Astrocyte of the cerebellum (primary cell): Measurements from ENCODE around the gene ABCB8.

Experiments used
- DNase-seq: peaks from one replicate; pipeline ENCODE4 v3.0.0-alpha.2; 2011; ENCODE audit warnings: low read depth
- H3K4me3 ChIP-seq: 2 replicates; pipeline ENCODE4 v1.5.1; 2011; ENCODE audit warnings: mild to moderate bottlenecking, low read depth, low read length, moderate library complexity
- in situ Hi-C: cut with HindIII; loops from 2 replicates; pipeline ENCODE4 v1.10.0; 2017; ENCODE audit warnings: low sequenced_read_pairs
- TF ChIP-seq, protein P1 (sequence below): IDR thresholded peaks from 2 replicates; pipeline ENCODE4 v1.5.1; 2012; ENCODE audit warnings: low read length, low read depth, moderate library complexity, mild to moderate bottlenecking; ENCODE audit errors: missing control alignments

ABCB8 gene

DNA sequence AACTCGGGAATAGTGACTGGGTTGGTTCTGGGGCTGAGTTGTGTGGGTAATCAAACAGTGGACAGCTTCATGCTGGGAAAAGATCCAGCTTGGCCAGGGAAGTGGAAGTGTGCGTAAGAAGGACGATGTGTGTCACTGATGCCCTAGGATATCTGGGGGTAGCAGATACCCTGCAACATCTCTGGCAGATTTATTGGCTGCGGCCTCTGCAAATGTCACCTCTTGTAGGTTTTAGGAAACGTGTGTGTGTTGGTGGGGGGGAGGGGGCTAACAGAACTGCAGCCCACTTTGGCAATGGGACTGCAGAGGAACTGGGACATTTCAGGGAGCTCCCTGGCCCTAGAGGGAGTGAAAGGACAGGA, 57.1 kb downstream of the ABCB8 start:
- no peak for DNase-seq
- in situ Hi-C loops, result no loop called here
- peak overlapping the region; percentile 55 for H3K4me3 ChIP-seq
- TF ChIP-seq, protein P1, sequence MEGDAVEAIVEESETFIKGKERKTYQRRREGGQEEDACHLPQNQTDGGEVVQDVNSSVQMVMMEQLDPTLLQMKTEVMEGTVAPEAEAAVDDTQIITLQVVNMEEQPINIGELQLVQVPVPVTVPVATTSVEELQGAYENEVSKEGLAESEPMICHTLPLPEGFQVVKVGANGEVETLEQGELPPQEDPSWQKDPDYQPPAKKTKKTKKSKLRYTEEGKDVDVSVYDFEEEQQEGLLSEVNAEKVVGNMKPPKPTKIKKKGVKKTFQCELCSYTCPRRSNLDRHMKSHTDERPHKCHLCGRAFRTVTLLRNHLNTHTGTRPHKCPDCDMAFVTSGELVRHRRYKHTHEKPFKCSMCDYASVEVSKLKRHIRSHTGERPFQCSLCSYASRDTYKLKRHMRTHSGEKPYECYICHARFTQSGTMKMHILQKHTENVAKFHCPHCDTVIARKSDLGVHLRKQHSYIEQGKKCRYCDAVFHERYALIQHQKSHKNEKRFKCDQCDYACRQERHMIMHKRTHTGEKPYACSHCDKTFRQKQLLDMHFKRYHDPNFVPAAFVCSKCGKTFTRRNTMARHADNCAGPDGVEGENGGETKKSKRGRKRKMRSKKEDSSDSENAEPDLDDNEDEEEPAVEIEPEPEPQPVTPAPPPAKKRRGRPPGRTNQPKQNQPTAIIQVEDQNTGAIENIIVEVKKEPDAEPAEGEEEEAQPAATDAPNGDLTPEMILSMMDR, result no peak

- no peak for DNase-seq
- H3K4me3 ChIP-seq, result peak within 1 kb of the TSS; percentile 55
- TF ChIP-seq, protein P1, result no peak
- in situ Hi-C loops, result no loop called here
Measured at GRCh38 chr7:151085691-151086620, 57.7 kb downstream of the ABCB8 start, which contains the start of gene AGAP3. Gene AGAP3 (plus strand): TSS chr7:151086475. CDS start chr7:151086742, 267 bp downstream.

- TF ChIP-seq, protein P1, result no peak
- peak overlapping the region; percentile 55 for H3K4me3 ChIP-seq
- in situ Hi-C loops, result no loop called here
- DNase-seq, result no peak
Measured at GRCh38 chr7:151086802-151087244, 58.6 kb downstream of the ABCB8 start.

- in situ Hi-C loops, result no loop called here
- no peak for DNase-seq
- TF ChIP-seq, protein P1, result no peak
- H3K4me3 ChIP-seq, result peak overlapping the region; percentile 55
Measured at GRCh38 chr7:151087245-151088018, 59.2 kb downstream of the ABCB8 start.

DNA sequence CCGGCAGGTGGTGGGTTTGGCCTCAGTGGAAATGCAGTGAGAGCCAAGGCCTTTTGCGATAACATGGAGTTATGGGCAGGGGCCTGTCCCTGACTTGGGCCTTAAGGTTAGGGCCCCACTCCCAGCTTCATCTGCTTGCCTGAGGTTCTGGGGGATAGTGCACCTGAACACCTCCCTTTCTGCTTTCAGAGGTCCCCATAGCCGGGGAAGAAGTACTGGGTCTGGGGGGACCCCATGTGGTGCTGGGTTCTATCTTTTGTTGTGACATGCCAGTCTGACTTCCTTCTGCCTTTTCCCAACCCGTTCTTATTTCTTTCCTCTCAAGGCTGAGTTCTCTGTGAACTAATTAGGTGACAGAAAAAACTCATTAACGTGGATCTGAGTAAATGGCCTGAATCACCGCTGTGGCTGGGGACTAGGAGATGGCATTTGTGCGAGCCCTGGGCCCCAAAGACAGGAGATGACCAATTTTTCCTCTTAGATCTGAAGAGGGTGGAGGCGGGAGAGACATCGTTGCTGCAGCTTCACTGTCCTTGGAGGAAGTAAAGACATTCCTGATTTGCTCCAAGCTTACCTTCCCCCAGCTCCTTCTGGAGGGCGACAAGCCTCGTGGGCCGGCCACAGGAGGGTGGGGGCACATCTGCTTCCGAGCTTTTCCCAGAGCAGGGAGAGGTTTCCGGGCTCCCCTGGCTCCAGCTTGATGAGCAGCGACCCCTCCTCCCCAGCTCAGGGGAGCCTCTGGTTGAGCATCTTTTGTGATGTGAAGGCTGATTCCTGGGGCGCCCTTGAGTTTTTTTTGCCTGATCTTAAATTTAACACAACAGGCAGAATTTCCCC, 60.0 kb downstream of the ABCB8 start:
- TF ChIP-seq, protein P1, result no peak
- no peak for DNase-seq
- H3K4me3 ChIP-seq, result peak overlapping the region; percentile 55
- in situ Hi-C loops, result no loop called here
